A673 (cell line): ENCODE data around the gene VDR. TPM values are rescaled to one million over a fixed set of nuclear protein-coding genes. Genes with fewer than 3 reads are reported as not detected.

Experiments used
- BruUV-seq: library from RNA; stranded (reverse); fragments of 400-500 nt; replicated peaks from 2 replicates; lab custom pipeline; 2021; lab: Mats Ljungman, UMichigan
- CTCF ChIA-PET: fragments of 300-600 bp; sonication (Branson Sonifier 250); formaldehyde crosslinking; loops from one replicate; lab custom pipeline; 2022; ENCODE audit warnings: antibody characterized with exemption; lab: Charles Lee
- POLR2A ChIA-PET: fragments of 300-600 bp; sonication (Branson Sonifier 250); formaldehyde crosslinking; loops from one replicate; lab custom pipeline; 2022; ENCODE audit warnings: antibody characterized with exemption; ENCODE audit not compliant: low non-redundant PET; lab: Charles Lee
- DNase-seq: peaks from one replicate; pipeline ENCODE4 v3.0.0-alpha.2; 2015; ENCODE audit warnings: low spot score
- H3K27ac ChIP-seq: fragments of 200-600 bp; sonication (generic); 2 replicates; pipeline ENCODE4 v1.5.1; 2016; ENCODE audit warnings: mixed run types, low read depth, mild to moderate bottlenecking, mixed read lengths, antibody characterized with exemption, low read length; ENCODE audit not compliant: poor library complexity, severe bottlenecking
- H3K27me3 ChIP-seq: fragments of 200-600 bp; sonication (generic); replicated peaks from 2 replicates; pipeline ENCODE4 v1.6.1; 2017; ENCODE audit warnings: mixed run types, low read depth, mild to moderate bottlenecking, mixed read lengths, antibody characterized with exemption, low read length; ENCODE audit not compliant: insufficient read depth, poor library complexity
- H3K36me3 ChIP-seq: fragments of 200-600 bp; sonication (generic); 2 replicates; pipeline ENCODE4 v1.6.1; 2016; ENCODE audit warnings: mixed run types, mild to moderate bottlenecking, mixed read lengths, antibody characterized with exemption, low read length; ENCODE audit not compliant: insufficient read depth, poor library complexity, severe bottlenecking
- H3K4me1 ChIP-seq: fragments of 200-600 bp; sonication (generic); 2 replicates; pipeline ENCODE4 v1.6.1; 2017; ENCODE audit warnings: mixed run types, mild to moderate bottlenecking, mixed read lengths, antibody characterized with exemption, low read length; ENCODE audit not compliant: insufficient read depth, poor library complexity, severe bottlenecking
- H3K4me3 ChIP-seq: fragments of 200-600 bp; sonication (generic); 2 replicates; pipeline ENCODE4 v1.5.1; 2016; ENCODE audit warnings: low read depth, mixed run types, mild to moderate bottlenecking, mixed read lengths, low read length; ENCODE audit not compliant: poor library complexity, severe bottlenecking
- H3K9me3 ChIP-seq: fragments of 200-600 bp; sonication (generic); 2 replicates; pipeline ENCODE4 v1.6.1; 2016; ENCODE audit warnings: mixed run types, low read depth, mild to moderate bottlenecking, mixed read lengths, antibody characterized with exemption, low read length; ENCODE audit not compliant: poor library complexity, severe bottlenecking
- EZH2 ChIP-seq: fragments of 200-600 bp; sonication (generic); IDR thresholded peaks from 2 replicates; pipeline ENCODE4 v1.6.1; 2017; ENCODE audit warnings: borderline replicate concordance, low read depth, mild to moderate bottlenecking, mixed read lengths, antibody characterized with exemption, low read length; ENCODE audit not compliant: poor library complexity, severe bottlenecking
- intact Hi-C: fragments of 100-400 bp; cut with micrococcal nuclease; formaldehyde crosslinking; loops from one replicate; pipeline ENCODE4 v1.10.0; 2022; ENCODE audit not compliant: unreplicated experiment
- total RNA-seq: library from RNA; stranded (reverse); gene quantifications from 2 replicates; pipeline ENCODE4 v1.2.3, GENCODE V29; 2021
- TF ChIP-seq, protein P1 (sequence below): fragments of 300-800, 200-600 bp; sonication (generic); conservative IDR thresholded peaks from 2 replicates; pipeline ENCODE4 v1.5.1; 2017; ENCODE audit warnings: low read depth, mild to moderate bottlenecking, antibody characterized with exemption, low read length, moderate library complexity, mixed read lengths

The VDR gene
- total RNA-seq, 1 experiment from 2014 or later: 0.43 TPM

DNA sequence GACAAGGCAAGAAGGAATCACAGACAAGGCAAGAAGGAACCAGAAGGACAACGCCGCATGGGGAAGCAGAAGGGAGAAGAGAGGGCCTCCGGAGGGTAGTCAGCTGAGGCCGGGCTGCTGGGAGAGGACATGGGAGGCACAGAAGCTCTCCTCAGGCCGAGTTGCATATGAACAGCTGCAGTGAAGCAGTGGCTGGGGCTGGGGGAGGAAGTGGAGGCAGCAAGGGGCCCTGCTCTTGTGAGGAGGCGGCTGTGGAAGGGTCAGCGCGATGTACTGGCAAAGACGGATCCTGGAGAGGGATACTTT is 36.6 kb upstream of the VDR start:
- H3K4me3 ChIP-seq: no peak overlapping the region
- H3K9me3 ChIP-seq: no peaks in the 10 kb centered on the region
- H3K27me3 ChIP-seq: no peaks in the 10 kb centered on the region
- CTCF ChIA-PET: interaction anchor here (0.8 kb wide), 1 partner anchor 216 kb away, joined by 3 read pairs; the partner anchor contains the start of gene ASB8
- no peak for TF ChIP-seq EZH2
- TF ChIP-seq, protein P1, sequence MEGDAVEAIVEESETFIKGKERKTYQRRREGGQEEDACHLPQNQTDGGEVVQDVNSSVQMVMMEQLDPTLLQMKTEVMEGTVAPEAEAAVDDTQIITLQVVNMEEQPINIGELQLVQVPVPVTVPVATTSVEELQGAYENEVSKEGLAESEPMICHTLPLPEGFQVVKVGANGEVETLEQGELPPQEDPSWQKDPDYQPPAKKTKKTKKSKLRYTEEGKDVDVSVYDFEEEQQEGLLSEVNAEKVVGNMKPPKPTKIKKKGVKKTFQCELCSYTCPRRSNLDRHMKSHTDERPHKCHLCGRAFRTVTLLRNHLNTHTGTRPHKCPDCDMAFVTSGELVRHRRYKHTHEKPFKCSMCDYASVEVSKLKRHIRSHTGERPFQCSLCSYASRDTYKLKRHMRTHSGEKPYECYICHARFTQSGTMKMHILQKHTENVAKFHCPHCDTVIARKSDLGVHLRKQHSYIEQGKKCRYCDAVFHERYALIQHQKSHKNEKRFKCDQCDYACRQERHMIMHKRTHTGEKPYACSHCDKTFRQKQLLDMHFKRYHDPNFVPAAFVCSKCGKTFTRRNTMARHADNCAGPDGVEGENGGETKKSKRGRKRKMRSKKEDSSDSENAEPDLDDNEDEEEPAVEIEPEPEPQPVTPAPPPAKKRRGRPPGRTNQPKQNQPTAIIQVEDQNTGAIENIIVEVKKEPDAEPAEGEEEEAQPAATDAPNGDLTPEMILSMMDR: no peak
- intact Hi-C loops: no loop called here
- no TSS peak for BruUV-seq
- no peaks in the 10 kb centered on the region for H3K36me3 ChIP-seq
- H3K27ac ChIP-seq: no peak overlapping the region
- DNase-seq: no peak
- POLR2A ChIA-PET: no interaction called here
- H3K4me1 ChIP-seq: no peaks in the 10 kb centered on the region

DNA sequence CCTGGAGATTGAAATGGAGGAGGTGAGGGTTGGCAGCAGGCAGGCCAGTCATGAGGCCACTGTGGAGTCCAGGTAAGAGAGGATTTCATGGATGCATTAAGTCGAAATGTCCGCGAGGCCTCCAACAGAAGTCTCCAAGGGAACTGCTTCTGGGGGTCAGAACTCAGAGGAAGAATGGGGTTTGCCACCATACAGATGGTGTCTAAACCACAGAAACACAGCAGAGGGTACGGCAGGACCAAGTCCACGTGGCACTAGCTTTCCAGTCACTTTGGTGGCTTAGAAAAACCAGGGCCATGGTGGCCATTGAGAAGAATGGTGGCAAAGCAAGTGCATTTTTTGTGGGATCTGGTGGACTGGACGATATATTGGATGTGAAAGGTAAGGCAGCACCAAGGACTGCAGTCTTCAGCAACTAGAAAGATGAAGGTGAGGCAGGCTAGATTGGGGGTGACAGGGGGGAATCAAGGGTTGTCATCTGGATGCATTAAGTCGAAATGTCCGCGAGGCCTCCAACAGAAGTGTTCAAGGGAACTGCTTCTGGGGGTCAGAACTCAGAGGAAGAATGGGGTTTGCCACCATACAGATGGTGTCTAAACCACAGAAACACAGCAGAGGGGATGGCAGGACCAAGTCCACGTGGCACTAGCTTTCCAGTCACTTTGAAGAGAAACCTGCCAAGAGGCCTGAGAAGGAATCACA is 36.1 kb upstream of the VDR start:
- no peaks in the 10 kb centered on the region for H3K36me3 ChIP-seq
- H3K9me3 ChIP-seq: no peaks in the 10 kb centered on the region
- no TSS peak for BruUV-seq
- no peaks in the 10 kb centered on the region for H3K27me3 ChIP-seq
- H3K4me3 ChIP-seq: no peak overlapping the region
- H3K4me1 ChIP-seq: no peaks in the 10 kb centered on the region
- DNase-seq: no peak
- POLR2A ChIA-PET: no interaction called here
- TF ChIP-seq, protein P1: no peak
- TF ChIP-seq EZH2: no peak
- CTCF ChIA-PET: no interaction called here
- intact Hi-C loops: no loop called here
- H3K27ac ChIP-seq: no peak overlapping the region

DNA sequence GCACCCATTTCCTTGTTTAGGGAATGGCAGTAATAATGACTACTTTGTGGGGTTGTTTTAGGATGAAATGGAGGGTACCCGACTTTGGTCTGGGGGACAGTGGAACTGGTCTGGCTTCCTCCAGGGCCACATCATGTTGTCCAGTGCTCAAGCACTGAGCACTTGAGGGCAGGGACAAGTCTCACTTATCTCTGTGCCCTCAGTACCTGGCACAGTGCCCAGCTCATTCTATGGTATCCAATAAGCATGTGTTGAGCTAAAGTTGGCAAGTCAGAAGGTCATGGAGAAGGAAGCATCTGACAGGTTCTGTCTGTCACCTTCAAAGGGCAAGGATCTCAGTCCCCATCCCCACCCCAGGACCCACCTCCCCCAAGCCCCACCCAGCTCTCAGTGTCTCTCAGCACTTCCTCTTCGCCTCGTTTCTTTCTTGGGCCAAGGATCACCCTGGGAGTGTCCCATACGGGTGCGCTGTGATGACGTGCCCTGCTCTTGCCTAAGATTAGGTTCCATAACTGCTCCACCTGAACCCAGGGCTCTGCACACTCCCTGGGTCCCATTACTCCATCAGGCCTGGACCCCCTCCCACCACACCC is 34.3 kb upstream of the VDR start:
- TF ChIP-seq, protein P1: no peak
- TF ChIP-seq EZH2: no peak
- no peaks in the 10 kb centered on the region for H3K4me1 ChIP-seq
- H3K27ac ChIP-seq: no peak overlapping the region
- no peak for DNase-seq
- no TSS peak for BruUV-seq
- H3K27me3 ChIP-seq: no peaks in the 10 kb centered on the region
- no peaks in the 10 kb centered on the region for H3K9me3 ChIP-seq
- H3K4me3 ChIP-seq: no peak overlapping the region
- ChIA-PET POLR2A (no interaction called here), CTCF (no interaction called here)
- H3K36me3 ChIP-seq: no peaks in the 10 kb centered on the region
- intact Hi-C loops: no loop called here
